H9 (cell line): ENCODE data around the gene KAZN. TPM values are rescaled to one million over a fixed set of nuclear protein-coding genes. Genes with fewer than 3 reads are reported as not detected.

Source experiments
- DNase-seq: peaks from one replicate; pipeline ENCODE4 v3.0.0-alpha.2; 2017
- H2AFZ ChIP-seq: one replicate; pipeline ENCODE4 v1.6.1; 2013; ENCODE audit warnings: mild to moderate bottlenecking, low read length, control low read depth, moderate library complexity
- H2AK5ac ChIP-seq: 2 replicates; pipeline ENCODE4 v1.6.1; 2013; ENCODE audit warnings: low read length, control low read depth, mixed read lengths; ENCODE audit not compliant: insufficient read length
- H2BK120ac ChIP-seq: one replicate; pipeline ENCODE4 v1.6.1; 2013; ENCODE audit warnings: low read depth, mild to moderate bottlenecking, low read length, control low read depth, inconsistent platforms; ENCODE audit not compliant: poor library complexity, severe bottlenecking
- H2BK12ac ChIP-seq: 2 replicates; pipeline ENCODE4 v1.6.1; 2013; ENCODE audit warnings: low read length, control low read depth, mixed read lengths, low read depth; ENCODE audit not compliant: insufficient read length
- H2BK15ac ChIP-seq: 2 replicates; pipeline ENCODE4 v1.6.1; 2013; ENCODE audit warnings: low read depth, low read length, control low read depth
- H2BK20ac ChIP-seq: one replicate; pipeline ENCODE4 v1.6.1; 2013; ENCODE audit warnings: low read depth, mild to moderate bottlenecking, low read length, control low read depth, inconsistent platforms; ENCODE audit not compliant: poor library complexity, severe bottlenecking
- H2BK5ac ChIP-seq: 2 replicates; pipeline ENCODE4 v1.6.1; 2013; ENCODE audit warnings: low read length, control low read depth, mixed read lengths; ENCODE audit not compliant: insufficient read length
- H3K14ac ChIP-seq: 2 replicates; pipeline ENCODE4 v1.6.1; 2013; ENCODE audit warnings: low read length, control low read depth; ENCODE audit not compliant: insufficient read depth
- H3K18ac ChIP-seq: 2 replicates; pipeline ENCODE4 v1.6.1; 2013; ENCODE audit warnings: low read depth, mild to moderate bottlenecking, mixed read lengths, low read length, control low read depth; ENCODE audit not compliant: insufficient read length
- H3K23ac ChIP-seq: 2 replicates; pipeline ENCODE4 v1.6.1; 2013; ENCODE audit warnings: low read length, control low read depth, mixed read lengths, low read depth; ENCODE audit not compliant: insufficient read length
- H3K23me2 ChIP-seq: 2 replicates; pipeline ENCODE4 v1.6.1; 2013; ENCODE audit warnings: low read depth, mild to moderate bottlenecking, mixed read lengths, low read length, control low read depth; ENCODE audit not compliant: insufficient read length, poor library complexity, severe bottlenecking
- H3K27ac ChIP-seq: 2 replicates; pipeline ENCODE4 v1.5.1; 2013; ENCODE audit warnings: low read length, control low read depth, mixed read lengths, low read depth; ENCODE audit not compliant: insufficient read length
- H3K27me3 ChIP-seq: 2 replicates; pipeline ENCODE4 v1.6.1; 2013; ENCODE audit warnings: low read length, control low read depth, inconsistent platforms; ENCODE audit not compliant: insufficient read depth
- H3K4ac ChIP-seq: 2 replicates; pipeline ENCODE4 v1.6.1; 2013; ENCODE audit warnings: low read depth, mild to moderate bottlenecking, control low read depth, inconsistent platforms, low read length, moderate library complexity
- H3K4me1 ChIP-seq: 2 replicates; pipeline ENCODE4 v1.6.1; 2013; ENCODE audit warnings: low read length, control low read depth, inconsistent platforms; ENCODE audit not compliant: insufficient read depth
- H3K4me2 ChIP-seq: 2 replicates; pipeline ENCODE4 v1.6.1; 2013; ENCODE audit warnings: low read length, control low read depth, mixed read lengths; ENCODE audit not compliant: insufficient read length, insufficient read depth
- H3K56ac ChIP-seq: 2 replicates; pipeline ENCODE4 v1.6.1; 2013; ENCODE audit warnings: low read depth, mild to moderate bottlenecking, mixed read lengths, low read length, control low read depth; ENCODE audit not compliant: insufficient read length
- H3K79me1 ChIP-seq: 2 replicates; pipeline ENCODE4 v1.6.1; 2013; ENCODE audit warnings: low read depth, mild to moderate bottlenecking, moderate library complexity, low read length, control low read depth, inconsistent platforms; ENCODE audit not compliant: insufficient read depth, poor library complexity, severe bottlenecking
- H3K79me2 ChIP-seq: 2 replicates; pipeline ENCODE4 v1.6.1; 2013; ENCODE audit warnings: low read length, control low read depth, inconsistent platforms; ENCODE audit not compliant: insufficient read depth
- H3K9ac ChIP-seq: 2 replicates; pipeline ENCODE4 v1.6.1; 2013; ENCODE audit warnings: low read length, control low read depth, mixed read lengths; ENCODE audit not compliant: insufficient read length; ENCODE audit errors: extremely low read depth
- H3K9me3 ChIP-seq: one replicate; pipeline ENCODE4 v1.6.1; 2013; ENCODE audit warnings: low read depth, low read length, inconsistent platforms; ENCODE audit not compliant: control insufficient read depth
- H3T11ph ChIP-seq: one replicate; pipeline ENCODE4 v1.6.1; 2013; ENCODE audit warnings: mild to moderate bottlenecking, low read length, control low read depth, inconsistent platforms
- H4K20me1 ChIP-seq: one replicate; pipeline ENCODE4 v1.6.1; 2013; ENCODE audit not compliant: control insufficient read depth, insufficient read length, insufficient read depth
- H4K5ac ChIP-seq: 2 replicates; pipeline ENCODE4 v1.6.1; 2013; ENCODE audit warnings: low read depth, mild to moderate bottlenecking, mixed read lengths, low read length, control low read depth; ENCODE audit not compliant: insufficient read length
- H4K8ac ChIP-seq: replicated peaks from 2 replicates; pipeline ENCODE4 v1.6.1; 2013; ENCODE audit warnings: low read length, control low read depth, mixed read lengths, low read depth; ENCODE audit not compliant: insufficient read length
- H4K91ac ChIP-seq: 2 replicates; pipeline ENCODE4 v1.6.1; 2013; ENCODE audit warnings: low read depth, mild to moderate bottlenecking, moderate library complexity, mixed read lengths, low read length, control low read depth; ENCODE audit not compliant: insufficient read length
- H3K27ac Mint-ChIP-seq, 3 experiments: 2 replicates in 2 of 3; 3 replicates in 1 of 3; pipeline ENCODE4 v1.8.0; 2020 to 2021; ENCODE audit warnings: mixed read lengths in 3 of 3, mild to moderate bottlenecking in 1 of 3, moderate library complexity in 1 of 3
- H3K27me3 Mint-ChIP-seq: 2 replicates; pipeline ENCODE4 v1.8.0; 2021; ENCODE audit warnings: low read depth, mild to moderate bottlenecking, moderate library complexity, mixed read lengths
- H3K36me3 Mint-ChIP-seq, 3 experiments: 2 replicates in 2 of 3; 3 replicates in 1 of 3; pipeline ENCODE4 v1.8.0; 2020 to 2021; ENCODE audit warnings: low read depth in 3 of 3, mixed read lengths in 3 of 3; ENCODE audit not compliant: insufficient read depth in 1 of 3
- H3K4me1 Mint-ChIP-seq, 2 experiments: 2 replicates each; pipeline ENCODE4 v1.8.0; 2020; ENCODE audit warnings: mixed read lengths in 2 of 2
- H3K4me3 Mint-ChIP-seq, 2 experiments: 2 replicates in 1 of 2; 3 replicates in 1 of 2; pipeline ENCODE4 v1.8.0; 2020 to 2021; ENCODE audit warnings: mild to moderate bottlenecking in 2 of 2, mixed read lengths in 2 of 2, moderate library complexity in 1 of 2
- H3K9me3 Mint-ChIP-seq, 2 experiments: 2 replicates in 1 of 2; 3 replicates in 1 of 2; pipeline ENCODE4 v1.8.0; 2020; ENCODE audit warnings: mild to moderate bottlenecking in 2 of 2, mixed read lengths in 2 of 2, moderate library complexity in 1 of 2
- CTCF ChIP-seq: fragments of 200-600 bp; sonication (generic); conservative IDR thresholded peaks from 3 replicates; pipeline ENCODE4 v1.8.0; 2021; ENCODE audit warnings: antibody characterized with exemption, mild to moderate bottlenecking
- WGBS: extraction: QIAGEN DNeasy Blood & Tissue Kit; methylation state at CpG from one replicate; pipeline ENCODE4 v1.1.7; 2013; ENCODE audit warnings: missing lambda C conversion rate, low lambda C conversion rate, mixed read lengths; ENCODE audit not compliant: insufficient read length; ENCODE audit errors: extremely low coverage; 5-methylcytosine and 5-hydroxymethylcytosine counted together
- total RNA-seq: library from RNA; stranded (reverse); gene quantifications from 2 replicates; pipeline ENCODE4 v1.2.1, GENCODE V29; 2021

KAZN gene
- total RNA-seq, 1 experiment from 2014 or later, result 7.6 TPM

- Histone ChIP-seq H3K56ac (no peak overlapping the region), H3K14ac (no peak overlapping the region), H2BK120ac (no peak overlapping the region), H3K23ac (no peak overlapping the region), H2BK5ac (no peak overlapping the region), H3K79me1 (no peaks in the 10 kb centered on the region), H3K79me2 (no peaks in the 10 kb centered on the region), H3K27me3 (no peaks in the 10 kb centered on the region), H3K23me2 (no peaks in the 10 kb centered on the region), H3K4ac (no peak overlapping the region), H2AFZ (no peak overlapping the region), H2BK15ac (no peak overlapping the region), H4K20me1 (no peaks in the 10 kb centered on the region), H3K9ac (no peak overlapping the region), H4K8ac (no peak overlapping the region), H3K18ac (no peak overlapping the region), H4K91ac (no peak overlapping the region), H3K4me2 (no peak overlapping the region), H4K5ac (no peak overlapping the region), H3K4me1 (peaks cover 4% of the 10 kb centered on the region; the same call in 1 of the 2 replicates), H3K9me3 (no peaks in the 10 kb centered on the region), H2BK20ac (no peak overlapping the region), H2BK12ac (no peak overlapping the region), H2AK5ac (no peak overlapping the region), H3T11ph (no peak overlapping the region), H3K27ac (no peak overlapping the region)
- H3K4me3 Mint-ChIP-seq, result peak overlapping the region in 1 of 2 experiments; percentile 20; a peak in 1 of 5 replicates
- H3K9me3 Mint-ChIP-seq, result no peaks in the 10 kb centered on the region; a peak in 1 of 5 replicates
- H3K27me3 Mint-ChIP-seq, result no peaks in the 10 kb centered on the region; the same call in 1 of the 2 replicates
- peaks cover 37 to 60% of the 10 kb centered on the region in 2 experiments for H3K4me1 Mint-ChIP-seq
- peak overlapping the region in 1 of 3 experiments; percentile 93; a peak in 1 of 7 replicates for H3K27ac Mint-ChIP-seq
- H3K36me3 Mint-ChIP-seq, result no peaks in the 10 kb centered on the region
- TF ChIP-seq CTCF, result peak; percentile 26; the same call in 2 of the 3 replicates
- no CpG with 5 or more reads among the region's 4 CpGs for WGBS
- DNase-seq, result no peak
These were observed 347.5 kb downstream of the KAZN start for GRCh38 chr1:14946011-14946359.
